ENCODE data around the gene SNCAIP.

SNCAIP gene

DNA sequence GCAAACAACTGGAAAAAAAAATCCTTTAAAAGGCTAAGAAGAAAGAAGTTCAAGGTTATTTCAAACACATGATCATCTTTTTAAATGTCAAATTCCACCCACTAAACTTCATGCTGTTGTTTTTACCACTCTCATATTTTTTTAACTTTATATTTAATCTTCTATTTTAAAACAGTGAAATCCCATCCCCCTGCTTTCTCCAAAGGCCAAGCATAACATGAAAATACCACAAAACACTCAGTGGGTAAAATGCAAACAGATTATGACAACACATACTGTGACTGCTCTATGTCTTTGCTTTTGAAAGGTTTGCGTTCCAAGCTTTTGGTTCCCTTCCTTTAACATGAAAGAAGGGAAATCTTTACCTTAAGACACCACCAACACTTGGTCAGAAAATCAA lies 127.6 kb downstream of the SNCAIP start:
- Histone ChIP-seq H3K36me3 (no peaks in the 10 kb centered on the region), H3K27me3 (peaks cover 45% of the 10 kb centered on the region), H3K4me1 (no peaks in the 10 kb centered on the region), H3K9me3 (no peaks in the 10 kb centered on the region), H3K4me3 (ENCODE audit: low read depth, low read length) (no peak overlapping the region)
- TF ChIP-seq, protein P1, sequence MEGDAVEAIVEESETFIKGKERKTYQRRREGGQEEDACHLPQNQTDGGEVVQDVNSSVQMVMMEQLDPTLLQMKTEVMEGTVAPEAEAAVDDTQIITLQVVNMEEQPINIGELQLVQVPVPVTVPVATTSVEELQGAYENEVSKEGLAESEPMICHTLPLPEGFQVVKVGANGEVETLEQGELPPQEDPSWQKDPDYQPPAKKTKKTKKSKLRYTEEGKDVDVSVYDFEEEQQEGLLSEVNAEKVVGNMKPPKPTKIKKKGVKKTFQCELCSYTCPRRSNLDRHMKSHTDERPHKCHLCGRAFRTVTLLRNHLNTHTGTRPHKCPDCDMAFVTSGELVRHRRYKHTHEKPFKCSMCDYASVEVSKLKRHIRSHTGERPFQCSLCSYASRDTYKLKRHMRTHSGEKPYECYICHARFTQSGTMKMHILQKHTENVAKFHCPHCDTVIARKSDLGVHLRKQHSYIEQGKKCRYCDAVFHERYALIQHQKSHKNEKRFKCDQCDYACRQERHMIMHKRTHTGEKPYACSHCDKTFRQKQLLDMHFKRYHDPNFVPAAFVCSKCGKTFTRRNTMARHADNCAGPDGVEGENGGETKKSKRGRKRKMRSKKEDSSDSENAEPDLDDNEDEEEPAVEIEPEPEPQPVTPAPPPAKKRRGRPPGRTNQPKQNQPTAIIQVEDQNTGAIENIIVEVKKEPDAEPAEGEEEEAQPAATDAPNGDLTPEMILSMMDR (IDR thresholded peaks at IDR 0.05; ENCODE audit: low read depth, low read length) = no peak
- no peak for DNase-seq

DNA sequence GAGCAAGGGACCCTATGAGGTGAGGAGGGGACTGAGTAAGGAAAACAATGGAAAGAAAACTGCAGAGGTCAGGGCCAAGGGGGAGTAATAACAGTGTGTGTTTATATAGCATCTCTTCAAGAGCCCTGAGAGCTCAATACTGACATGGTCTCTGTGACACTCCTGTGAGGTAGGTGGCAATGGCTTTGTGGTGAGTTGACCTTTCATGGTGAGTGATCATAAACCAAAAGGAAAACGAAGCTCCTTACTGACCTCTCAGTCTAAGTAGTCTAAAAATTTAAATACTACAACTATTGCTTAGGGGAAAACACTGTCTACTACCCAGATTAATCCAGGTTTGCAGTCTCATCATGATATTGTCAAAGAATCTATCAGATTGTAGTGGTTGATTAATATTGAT lies 130.9 kb downstream of the SNCAIP start:
- H3K4me1 ChIP-seq = no peaks in the 10 kb centered on the region
- DNase-seq = no peak
- H3K4me3 ChIP-seq (ENCODE audit: low read depth, low read length) = no peak overlapping the region
- H3K9me3 ChIP-seq = no peaks in the 10 kb centered on the region
- H3K27me3 ChIP-seq = peaks cover 37% of the 10 kb centered on the region
- H3K36me3 ChIP-seq = no peaks in the 10 kb centered on the region
- TF ChIP-seq, protein P1 (IDR thresholded peaks at IDR 0.05; ENCODE audit: low read depth, low read length) = no peak

DNA sequence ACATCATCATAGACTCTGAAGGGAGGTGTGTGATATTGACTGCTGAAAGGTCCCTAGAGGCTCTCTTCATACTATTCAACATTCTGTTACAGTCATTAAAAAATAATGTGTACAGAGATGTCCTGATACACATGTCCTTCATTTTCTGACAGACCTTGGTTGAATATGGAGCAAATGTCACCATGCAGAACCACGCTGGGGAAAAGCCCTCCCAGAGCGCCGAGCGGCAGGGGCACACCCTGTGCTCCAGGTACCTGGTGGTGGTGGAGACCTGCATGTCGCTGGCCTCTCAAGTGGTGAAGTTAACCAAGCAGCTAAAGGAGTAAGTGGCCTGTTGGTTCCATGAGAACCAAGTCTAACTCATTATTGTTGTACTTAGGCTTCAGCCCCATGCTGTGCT lies 132.4 kb downstream of the SNCAIP start:
- TF ChIP-seq, protein P1 (IDR thresholded peaks at IDR 0.05; ENCODE audit: low read depth, low read length) = no peak
- Histone ChIP-seq H3K4me1 (no peaks in the 10 kb centered on the region), H3K36me3 (no peaks in the 10 kb centered on the region), H3K27me3 (peaks cover 27% of the 10 kb centered on the region), H3K4me3 (ENCODE audit: low read depth, low read length) (no peak overlapping the region), H3K9me3 (no peaks in the 10 kb centered on the region)
- no peak for DNase-seq

DNA sequence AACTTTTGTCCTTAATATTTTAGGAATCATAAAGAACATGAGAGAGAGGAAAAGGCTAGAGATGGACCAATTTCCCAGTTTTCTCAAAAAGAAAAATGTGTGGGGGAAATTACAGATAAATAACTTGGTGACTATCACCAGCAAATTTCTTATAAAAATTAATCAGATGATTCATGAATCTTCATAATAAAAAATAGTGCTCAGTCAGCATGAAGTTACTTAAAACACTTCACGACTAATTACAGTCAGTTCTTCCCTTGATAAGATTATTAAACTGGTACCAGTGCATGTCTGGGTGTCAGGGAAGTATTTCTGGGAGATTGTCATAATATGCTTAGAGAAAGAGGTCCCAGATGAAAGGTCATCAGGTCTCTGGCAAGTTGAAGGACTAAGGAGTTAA lies 133.0 kb downstream of the SNCAIP start:
- no peaks in the 10 kb centered on the region for H3K4me1 ChIP-seq
- H3K4me3 ChIP-seq (ENCODE audit: low read depth, low read length) = no peak overlapping the region
- no peaks in the 10 kb centered on the region for H3K36me3 ChIP-seq
- no peak for DNase-seq
- no peaks in the 10 kb centered on the region for H3K9me3 ChIP-seq
- H3K27me3 ChIP-seq = peaks cover 22% of the 10 kb centered on the region
- TF ChIP-seq, protein P1 (IDR thresholded peaks at IDR 0.05; ENCODE audit: low read depth, low read length) = no peak

DNA sequence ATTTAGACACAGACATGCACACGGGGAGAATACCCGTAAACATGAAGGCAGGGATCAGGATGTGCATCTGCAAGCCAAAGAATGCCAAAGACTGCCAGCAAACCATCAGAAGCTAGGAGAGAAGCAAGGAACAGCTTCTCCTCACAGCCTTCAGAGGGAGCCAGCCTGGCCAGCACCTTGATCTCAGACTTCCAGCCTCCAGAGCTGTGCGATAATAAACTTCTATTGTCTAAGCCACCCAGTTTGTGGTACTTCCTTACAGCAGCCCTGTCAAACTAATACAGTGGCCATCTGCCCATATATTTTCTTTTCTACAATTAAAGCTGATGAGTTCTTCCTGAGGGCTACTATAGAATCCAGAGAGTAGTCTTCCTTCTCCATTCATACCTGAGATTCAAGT lies 135.0 kb downstream of the SNCAIP start:
- Histone ChIP-seq H3K36me3 (no peaks in the 10 kb centered on the region), H3K9me3 (no peaks in the 10 kb centered on the region), H3K4me3 (ENCODE audit: low read depth, low read length) (no peak overlapping the region), H3K4me1 (no peaks in the 10 kb centered on the region), H3K27me3 (peaks cover 17% of the 10 kb centered on the region)
- TF ChIP-seq, protein P1 (IDR thresholded peaks at IDR 0.05; ENCODE audit: low read depth, low read length) = no peak
- DNase-seq = no peak

DNA sequence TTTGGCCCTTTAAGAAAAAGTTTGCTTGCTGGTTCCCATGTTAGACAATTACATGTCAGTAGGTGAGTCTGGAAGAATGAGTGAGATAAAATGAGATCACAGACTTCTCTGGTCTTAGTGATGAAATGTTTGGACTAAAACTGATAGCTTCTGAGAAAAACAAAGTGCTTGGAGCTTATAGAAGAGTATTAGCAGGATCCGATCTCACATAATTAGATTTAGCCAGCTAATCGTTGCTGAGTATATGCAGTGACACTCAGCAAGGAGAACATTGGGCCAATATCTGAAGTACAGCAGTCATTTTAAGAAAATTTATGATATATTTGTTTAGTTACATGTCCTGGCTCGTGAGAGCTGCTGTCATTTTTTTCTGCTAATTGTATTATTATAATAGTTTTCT lies 135.8 kb downstream of the SNCAIP start:
- TF ChIP-seq, protein P1 (IDR thresholded peaks at IDR 0.05; ENCODE audit: low read depth, low read length) = no peak

More for the DNA sequence above, 135.8 kb downstream of the SNCAIP start:
- H3K9me3 ChIP-seq = no peaks in the 10 kb centered on the region
- H3K4me3 ChIP-seq (ENCODE audit: low read depth, low read length) = no peak overlapping the region
- DNase-seq = no peak
- H3K36me3 ChIP-seq = no peaks in the 10 kb centered on the region
- no peaks in the 10 kb centered on the region for H3K4me1 ChIP-seq
- H3K27me3 ChIP-seq = peaks cover 17% of the 10 kb centered on the region
